Fibroblast of the conjunctiva (primary cell): ENCODE results near the gene ANO7.
A peak's percentile ranks its signal among the peaks of the same experiment; 100 is the strongest.

Source experiments
- DNase-seq: peaks from one replicate; pipeline ENCODE4 v3.0.0-alpha.2; 2010; ENCODE audit warnings: low read depth

ANO7 gene

DNA sequence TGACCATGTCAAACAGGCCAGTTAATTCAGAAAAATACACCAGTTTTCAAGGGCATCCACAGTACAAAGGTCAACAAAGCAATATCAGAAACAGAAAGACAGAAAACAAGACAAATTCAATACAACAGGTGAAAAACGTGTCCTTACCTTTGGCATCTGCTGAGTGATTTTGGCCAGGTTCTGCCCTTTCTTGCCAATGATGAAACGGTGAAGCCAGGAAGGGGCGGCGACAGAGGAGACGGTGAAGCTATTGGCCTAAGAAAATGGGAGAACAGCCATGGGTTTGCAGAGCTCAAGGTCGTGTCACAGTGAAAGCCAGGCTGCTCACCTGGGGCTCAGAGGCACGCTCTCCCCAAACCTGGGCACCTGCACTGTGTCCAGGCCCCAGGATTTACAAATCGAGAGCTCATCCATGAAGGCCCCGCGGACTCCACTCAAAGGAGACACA is 66.5 kb downstream of the ANO7 start:
- no peak for DNase-seq

DNA sequence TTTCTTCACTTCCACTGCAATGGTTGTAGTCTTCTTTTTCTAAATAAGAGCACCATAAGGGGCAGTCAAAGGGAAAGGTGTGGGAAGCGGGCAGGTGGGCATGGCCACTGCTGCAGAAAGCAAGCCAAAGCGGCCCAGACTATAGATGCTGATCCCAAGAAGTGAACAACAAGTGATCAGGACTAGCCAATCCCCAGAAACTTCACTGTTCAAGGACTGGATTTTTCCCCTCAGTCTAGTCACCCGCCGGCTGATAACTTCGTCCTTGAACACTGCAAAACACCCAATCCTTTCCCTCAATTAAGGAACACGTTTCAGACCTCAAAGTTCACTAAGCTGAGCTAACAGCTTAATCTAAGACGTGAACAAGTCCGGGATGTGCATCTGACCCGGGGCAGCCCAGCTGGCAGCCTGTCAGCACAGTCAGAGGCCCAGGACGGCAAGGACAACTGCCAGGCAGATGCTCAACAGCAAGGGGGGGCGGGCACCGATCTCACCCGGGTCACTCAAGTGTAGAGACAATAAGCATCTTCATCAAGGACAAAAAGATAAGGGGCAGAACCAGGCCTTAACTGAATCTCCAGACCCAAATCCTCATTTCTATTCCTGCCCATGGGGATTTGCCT is 67.2 kb downstream of the ANO7 start:
- no peak for DNase-seq

DNA sequence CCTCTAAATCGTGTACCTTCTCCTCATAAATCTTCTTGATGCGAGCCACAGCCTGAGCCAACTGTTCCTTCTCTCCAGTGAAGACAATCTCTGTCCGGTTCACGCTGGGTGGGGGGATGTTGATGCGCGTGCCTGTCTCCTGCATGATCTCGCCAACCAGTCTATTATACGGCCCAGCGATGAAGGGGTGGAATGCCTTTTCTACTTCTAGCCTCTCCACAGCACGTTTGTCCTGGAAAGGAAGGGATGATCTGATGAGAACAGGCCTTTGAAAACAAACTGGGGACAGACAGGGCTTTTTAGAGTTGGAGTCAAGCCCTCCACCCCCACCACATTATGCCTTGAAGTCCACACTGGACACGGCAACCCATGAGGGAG is 67.7 kb downstream of the ANO7 start:
- DNase-seq, result no peak

GRCh38 chr2:241257419-241258032 is 69.0 kb downstream of the ANO7 start:
- DNase-seq, result no peak

DNA sequence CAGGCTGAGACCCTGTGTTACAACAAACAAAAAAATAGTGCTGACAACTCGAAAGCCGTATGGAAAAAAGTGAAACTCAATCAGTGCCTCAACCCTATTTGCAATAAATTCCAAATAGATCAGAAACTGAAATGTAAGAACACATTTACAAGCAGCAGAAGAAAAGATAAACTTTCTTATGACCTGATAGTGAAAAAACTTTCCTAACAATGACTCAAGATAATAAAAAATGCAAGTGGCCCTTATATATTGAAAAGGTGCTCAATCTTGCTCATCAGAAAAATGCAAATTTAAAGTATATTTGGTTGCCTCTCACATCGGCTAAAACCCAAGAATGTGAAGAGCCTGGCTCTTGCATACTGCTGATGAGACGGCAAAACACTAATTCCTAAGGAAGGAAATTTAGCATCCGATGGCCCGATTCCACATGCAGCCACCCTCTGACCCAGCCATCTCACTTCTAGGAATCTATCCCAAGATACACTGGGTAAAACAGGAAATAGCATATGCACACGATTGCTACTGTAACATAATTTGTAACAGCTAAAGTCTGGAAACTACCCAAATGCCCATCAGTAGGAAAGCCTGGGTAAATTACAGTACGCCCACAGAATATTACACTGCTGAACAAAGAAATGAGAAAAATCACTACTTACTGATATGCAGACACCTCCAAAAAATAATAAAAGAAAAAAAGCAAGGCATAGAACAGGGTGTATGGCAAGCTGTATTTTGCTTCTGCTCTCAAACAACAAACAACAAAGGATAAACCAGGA is 70.2 kb downstream of the ANO7 start:
- no peak for DNase-seq

- DNase-seq, result no peak
Measured at GRCh38 chr2:241260911-241261310, 72.4 kb downstream of the ANO7 start.

DNA sequence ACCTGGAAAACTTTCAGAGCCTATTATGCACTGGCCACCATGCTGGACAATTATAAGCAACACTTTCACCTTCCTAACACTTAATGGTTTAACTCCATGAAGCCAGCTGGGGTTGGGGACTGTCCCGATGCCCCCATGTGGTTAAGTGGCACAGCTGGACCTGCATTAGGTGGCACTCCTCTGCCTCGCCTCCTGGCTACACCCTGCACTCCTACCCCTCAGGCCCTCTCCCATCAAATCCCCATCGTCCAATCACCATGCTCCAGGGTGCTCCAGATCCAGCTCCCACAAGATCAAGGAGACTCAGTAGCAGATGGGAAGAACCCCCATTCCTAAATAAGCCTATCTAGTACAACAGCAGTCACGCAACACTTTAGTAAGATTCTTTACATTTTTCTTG is 73.2 kb downstream of the ANO7 start:
- DNase-seq, result no peak

GRCh38 chr2:241263061-241263460 is 74.6 kb downstream of the ANO7 start:
- no peak for DNase-seq

DNA sequence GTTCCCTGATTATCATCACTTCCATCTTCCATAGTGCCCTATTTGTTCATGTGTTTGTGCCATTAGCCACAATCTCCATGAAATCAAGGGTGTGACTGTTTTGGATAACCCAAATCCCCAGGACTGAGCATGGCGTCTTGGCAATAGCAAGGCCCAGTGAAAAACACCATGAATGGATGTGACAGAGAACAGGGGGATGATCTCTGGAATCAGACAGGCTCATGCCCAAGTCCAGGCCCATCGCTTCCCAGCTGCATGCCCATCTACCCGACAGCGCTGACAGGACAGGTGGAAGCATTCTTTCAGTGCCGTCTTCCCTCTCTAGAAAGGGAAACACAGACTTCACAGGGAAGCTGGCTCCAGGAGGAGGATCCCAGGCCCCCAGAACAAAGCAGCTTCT is 77.0 kb downstream of the ANO7 start:
- DNase-seq, result no peak

GRCh38 chr2:241267249-241268067 is 79.0 kb downstream of the ANO7 start:
- DNase-seq, result no peak

DNA sequence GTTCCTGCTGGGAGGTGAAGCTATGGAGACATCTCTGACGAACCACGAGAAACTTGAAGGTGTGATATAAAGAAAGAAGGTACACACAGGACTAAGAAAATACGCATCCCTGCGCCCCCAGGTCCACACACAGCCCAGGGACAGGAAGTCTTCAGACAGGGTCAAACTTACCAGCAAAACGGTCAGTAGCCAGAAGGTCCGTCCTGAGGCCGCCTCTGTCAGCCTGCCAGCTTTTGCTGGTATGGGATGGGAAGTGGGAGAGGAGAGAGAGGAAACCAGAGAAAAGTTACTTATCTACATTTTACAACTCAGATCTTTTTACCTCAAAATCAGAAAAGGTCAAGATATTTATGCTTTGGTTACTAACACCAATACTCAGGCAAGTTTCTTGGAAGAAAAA is 79.8 kb downstream of the ANO7 start:
- DNase-seq, result no peak

- no peak for DNase-seq
Measured at GRCh38 chr2:241268716-241269445, 80.4 kb downstream of the ANO7 start.

- DNase-seq, result no peak
Measured at GRCh38 chr2:241269707-241270520, 81.4 kb downstream of the ANO7 start.

DNA sequence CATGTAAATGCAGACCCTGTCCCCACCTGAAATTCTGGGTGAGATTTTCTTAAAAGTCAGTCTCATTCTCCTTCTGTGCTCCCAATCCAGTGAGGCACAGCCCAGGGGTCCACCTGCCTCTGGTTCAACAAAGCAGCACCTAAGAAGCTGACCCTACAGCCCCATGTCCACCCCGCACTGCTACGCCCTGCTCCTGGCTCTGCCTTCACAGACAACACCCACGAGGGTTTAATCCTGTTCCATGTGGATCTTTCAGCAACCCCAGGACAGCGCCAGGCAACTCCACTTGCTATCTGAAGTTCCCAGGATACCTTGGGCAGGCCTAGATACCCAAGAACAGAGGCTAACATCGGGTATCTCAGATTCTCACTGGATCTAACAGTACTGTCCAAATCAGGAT is 82.1 kb downstream of the ANO7 start:
- no peak for DNase-seq

GRCh38 chr2:241271706-241272302 is 83.3 kb downstream of the ANO7 start:
- peak; percentile 49 for DNase-seq

- DNase-seq, result peak; percentile 21
Measured at GRCh38 chr2:241272303-241273209, 84.1 kb downstream of the ANO7 start.

- no peak for DNase-seq
Measured at GRCh38 chr2:241273210-241274020, 84.9 kb downstream of the ANO7 start.

DNA sequence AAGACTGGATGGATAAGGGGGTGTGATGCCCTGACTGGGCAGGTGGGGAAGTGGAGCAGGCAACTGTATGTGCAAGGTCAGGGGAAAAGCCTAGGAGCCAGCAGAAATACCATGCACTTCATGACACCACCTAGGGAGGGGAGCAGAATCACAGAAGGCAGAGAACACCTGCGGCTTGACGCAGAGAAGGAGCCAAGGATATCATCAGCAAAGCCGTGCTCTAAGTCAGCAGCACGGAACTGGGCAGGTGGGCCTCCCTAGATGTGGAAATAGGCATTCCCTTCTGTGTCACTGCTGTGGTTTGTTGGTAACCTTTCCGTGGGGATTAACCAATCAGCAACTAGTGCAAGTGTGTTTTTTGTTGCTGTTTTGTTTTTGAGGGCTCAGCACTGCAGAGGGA is 85.7 kb downstream of the ANO7 start:
- no peak for DNase-seq
